SK-MEL-5 (cell line): ENCODE results near the gene CARD14. TPM values are rescaled to one million over a fixed set of nuclear protein-coding genes. Genes with fewer than 3 reads are reported as not detected.
A peak's percentile ranks its signal among the peaks of the same experiment; 100 is the strongest.

Experiments
- DNase-seq: peaks from one replicate; pipeline ENCODE4 v3.0.0-alpha.2; 2016; ENCODE audit warnings: low read depth, low spot score
- in situ Hi-C: cut with HindIII; loops from 2 replicates; pipeline ENCODE4 v1.10.0; 2016; ENCODE audit warnings: low sequenced_read_pairs, high pct_unique_total_duplicates, low pct_unique_long_range_greater_than_20kb
- polyA plus RNA-seq, 2 experiments: library from polyadenylated mRNA; depleted of rRNA; stranded (reverse); fragments of >200 nt; gene quantifications; 2 replicates each; pipeline ENCODE4 v1.2.3, GENCODE V29; 2015
- total RNA-seq: library from RNA; depleted of rRNA; stranded (reverse); fragments of >200 nt; shearing (Covaris generic); gene quantifications from 2 replicates; pipeline ENCODE4 v1.2.3, GENCODE V29; 2014; rRNA removed

CARD14 gene
- 19.6 and 23.2 TPM in 2 replicates for total RNA-seq
- polyA plus RNA-seq (2015; cell fraction: cytosol; rRNA removed): 15.7 and 17.4 TPM in 2 replicates
- 78.5 and 94.3 TPM in 2 replicates for polyA plus RNA-seq (2015; cell fraction: nucleus; rRNA removed)

DNA sequence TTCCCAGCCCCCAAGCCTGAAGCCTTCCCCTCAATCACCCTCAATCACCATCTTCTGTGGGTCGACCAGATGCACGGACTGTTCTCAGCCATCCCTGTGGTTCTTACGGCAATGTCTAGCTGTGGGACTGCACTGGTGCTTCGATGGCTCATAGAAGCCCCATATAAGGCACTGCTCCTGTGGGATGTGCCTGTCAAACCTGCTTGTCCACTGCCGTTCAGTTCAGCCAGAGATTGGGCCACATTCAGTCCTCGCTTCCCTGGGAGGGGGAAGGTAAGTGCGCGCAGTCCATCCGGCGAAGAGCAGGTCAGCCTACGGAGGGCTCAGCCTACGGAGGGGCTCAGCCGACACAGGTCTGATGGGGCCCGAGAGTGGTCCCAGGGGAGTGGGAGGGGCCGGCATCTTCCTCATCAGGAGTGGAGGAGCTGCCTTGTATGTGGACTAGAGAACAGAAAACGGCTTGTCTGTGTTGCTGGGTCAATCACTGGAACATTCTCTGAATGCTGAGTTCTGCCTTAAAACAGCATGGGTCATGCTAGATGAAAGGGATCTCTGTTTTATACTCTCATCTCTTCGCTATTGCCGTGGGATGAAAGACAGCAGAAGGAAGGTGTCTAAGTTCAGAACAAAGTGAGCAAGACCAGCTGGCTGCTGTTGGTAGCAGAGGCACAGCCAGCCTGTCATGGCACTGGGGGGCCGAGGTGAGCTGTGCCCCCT lies at the start of gene CARD14:
TSS of gene CARD14 (plus strand) at position 247 of the 717 bp plus-strand sequence. CDS start 11,409 bp downstream, outside the sequence.
- DNase-seq: peak; percentile 83
- in situ Hi-C loops: no loop called here

GRCh38 chr17:80122026-80122575 lies 47.7 kb upstream of the CARD14 start:
- in situ Hi-C loops: no loop called here
- DNase-seq: no peak

GRCh38 chr17:80122926-80123505 lies 46.8 kb upstream of the CARD14 start:
- no peak for DNase-seq
- in situ Hi-C loops: no loop called here

DNA sequence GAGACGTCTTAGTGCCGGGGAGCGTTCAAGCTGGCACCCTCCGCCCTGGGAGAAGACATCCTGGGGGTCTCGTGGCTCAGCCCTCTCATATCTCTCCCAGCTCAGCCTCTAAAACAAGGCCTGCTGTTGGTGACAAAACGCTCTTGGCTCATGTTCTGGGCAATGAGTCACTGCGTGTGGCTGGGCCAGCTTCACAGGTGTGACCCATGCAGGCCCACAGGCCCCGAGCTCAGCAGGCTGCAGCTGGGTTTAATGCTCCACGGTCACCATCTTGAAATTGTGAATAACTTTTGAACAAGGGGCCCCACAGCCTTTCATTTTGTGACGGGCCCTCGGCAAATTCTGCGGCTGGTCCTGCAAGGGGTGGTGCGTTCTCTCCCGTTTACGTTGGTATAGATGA lies 46.0 kb upstream of the CARD14 start:
- in situ Hi-C loops: no loop called here

GRCh38 chr17:80124351-80124981 lies 45.4 kb upstream of the CARD14 start:
- in situ Hi-C loops: no loop called here
- peak; percentile 77 for DNase-seq

More for the DNA sequence above, 46.0 kb upstream of the CARD14 start:
- DNase-seq: no peak

GRCh38 chr17:80125656-80126448 lies 44.0 kb upstream of the CARD14 start:
- no peak for DNase-seq
- in situ Hi-C loops: no loop called here

DNA sequence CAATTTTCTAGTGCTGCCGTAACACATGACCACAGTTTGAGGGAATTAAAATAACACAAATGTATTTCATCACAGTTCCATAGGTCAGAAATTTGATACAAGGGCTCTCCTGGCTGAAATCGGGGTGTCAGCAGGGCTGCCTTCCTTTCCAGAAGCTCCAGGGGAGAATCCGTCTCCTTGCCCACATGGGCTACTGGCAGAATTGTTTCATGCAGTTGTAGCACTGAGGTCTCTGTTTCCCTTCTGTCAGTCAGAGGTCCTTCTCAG lies 43.4 kb upstream of the CARD14 start:
- in situ Hi-C loops: no loop called here

DNA sequence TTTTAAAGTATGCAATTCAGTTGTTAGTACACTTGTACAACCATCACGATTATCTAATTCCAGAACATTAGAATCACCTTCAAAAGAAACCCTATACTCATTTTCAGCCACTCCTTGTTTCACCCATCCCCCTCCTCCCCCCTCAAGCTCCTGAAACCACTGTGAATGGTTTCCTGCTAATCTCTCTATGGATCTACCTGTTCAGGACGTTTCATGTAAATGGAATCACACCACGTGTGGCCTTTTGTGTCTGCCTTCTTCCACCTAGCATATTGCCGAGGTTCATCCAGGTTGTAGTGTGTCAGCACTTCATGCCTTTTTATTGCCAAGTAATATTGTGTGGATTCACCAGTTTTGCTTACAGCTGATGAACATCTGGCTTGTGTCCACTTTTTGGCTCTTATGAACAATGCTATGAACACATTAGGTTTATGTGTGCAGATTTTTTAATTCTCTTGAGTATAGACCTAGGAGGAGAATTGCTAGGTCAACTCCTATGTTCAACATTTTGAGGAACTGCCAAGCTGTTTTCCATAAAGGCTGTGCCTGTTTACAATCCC lies 40.7 kb upstream of the CARD14 start:
- no peak for DNase-seq
- in situ Hi-C loops: no loop called here

More for the DNA sequence above, 43.4 kb upstream of the CARD14 start:
- no peak for DNase-seq

GRCh38 chr17:80130992-80131391 lies 38.8 kb upstream of the CARD14 start:
- no peak for DNase-seq
- in situ Hi-C loops: no loop called here

DNA sequence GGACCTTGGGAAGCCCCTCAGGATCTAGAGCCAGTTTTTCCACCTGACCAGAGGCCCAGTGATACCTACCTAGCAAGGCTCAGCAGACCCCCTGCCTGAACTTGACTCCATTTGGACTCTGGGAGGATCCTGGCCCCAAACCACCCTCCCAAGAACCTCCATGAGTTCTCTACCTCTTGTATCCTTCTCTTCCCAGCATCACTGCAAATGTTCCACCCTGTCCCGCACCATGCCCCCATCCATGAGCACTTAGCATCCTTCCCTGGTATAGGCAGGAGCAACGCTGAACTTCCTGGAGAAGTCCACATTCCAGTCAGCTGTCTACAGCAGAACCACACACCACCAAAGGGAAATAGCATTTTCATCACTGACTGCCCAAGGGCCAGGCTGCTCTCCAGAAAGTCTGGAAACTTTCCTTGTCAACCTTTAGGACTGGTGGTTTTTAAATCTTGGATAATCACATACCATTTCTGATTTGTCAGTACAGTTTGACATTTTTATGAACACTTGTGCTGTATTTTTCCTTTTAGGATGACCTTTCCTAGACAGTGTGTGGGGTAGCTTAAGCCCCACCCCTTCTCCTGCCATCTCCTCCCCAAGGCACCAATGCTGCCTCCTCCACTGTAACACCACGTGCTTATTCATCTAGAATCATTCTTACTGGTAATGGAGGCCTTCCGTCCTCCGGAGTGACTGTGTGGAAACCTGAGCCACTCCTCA lies 36.8 kb upstream of the CARD14 start:
- peak; percentile 39 for DNase-seq
- in situ Hi-C loops: no loop called here

GRCh38 chr17:80133626-80133970 lies 36.2 kb upstream of the CARD14 start:
- DNase-seq: no peak
- in situ Hi-C loops: no loop called here

- DNase-seq: no peak
- in situ Hi-C loops: no loop called here
Observed at GRCh38 chr17:80137131-80137530, 32.7 kb upstream of the CARD14 start.

DNA sequence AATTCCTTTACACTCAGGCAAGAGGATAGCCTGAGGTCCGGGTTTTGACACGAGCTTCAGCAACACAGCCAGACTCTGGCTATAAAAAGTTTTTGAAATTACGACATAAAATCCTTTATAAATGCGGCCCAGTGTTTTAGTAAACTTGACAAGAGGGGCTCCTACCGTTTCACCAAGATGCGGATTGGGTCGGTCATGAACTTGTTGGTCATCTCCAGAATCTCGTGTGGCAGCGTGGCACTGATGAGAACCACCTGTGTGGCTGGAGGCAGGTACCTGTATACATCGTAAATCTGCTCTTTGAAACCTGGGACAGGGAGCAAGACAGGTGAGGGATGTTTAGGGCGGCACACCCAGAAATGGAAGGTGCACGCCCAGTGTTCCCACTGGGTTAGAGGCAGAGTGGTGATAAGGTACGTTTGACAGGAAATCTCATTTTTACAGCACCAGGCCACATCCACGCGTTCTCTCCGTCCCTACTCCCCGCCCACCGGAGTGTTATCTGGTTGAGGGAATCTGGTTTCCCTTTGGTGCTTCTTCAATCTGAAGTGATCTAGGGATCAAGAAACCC lies 30.9 kb upstream of the CARD14 start:
- no peak for DNase-seq
- in situ Hi-C loops: no loop called here

DNA sequence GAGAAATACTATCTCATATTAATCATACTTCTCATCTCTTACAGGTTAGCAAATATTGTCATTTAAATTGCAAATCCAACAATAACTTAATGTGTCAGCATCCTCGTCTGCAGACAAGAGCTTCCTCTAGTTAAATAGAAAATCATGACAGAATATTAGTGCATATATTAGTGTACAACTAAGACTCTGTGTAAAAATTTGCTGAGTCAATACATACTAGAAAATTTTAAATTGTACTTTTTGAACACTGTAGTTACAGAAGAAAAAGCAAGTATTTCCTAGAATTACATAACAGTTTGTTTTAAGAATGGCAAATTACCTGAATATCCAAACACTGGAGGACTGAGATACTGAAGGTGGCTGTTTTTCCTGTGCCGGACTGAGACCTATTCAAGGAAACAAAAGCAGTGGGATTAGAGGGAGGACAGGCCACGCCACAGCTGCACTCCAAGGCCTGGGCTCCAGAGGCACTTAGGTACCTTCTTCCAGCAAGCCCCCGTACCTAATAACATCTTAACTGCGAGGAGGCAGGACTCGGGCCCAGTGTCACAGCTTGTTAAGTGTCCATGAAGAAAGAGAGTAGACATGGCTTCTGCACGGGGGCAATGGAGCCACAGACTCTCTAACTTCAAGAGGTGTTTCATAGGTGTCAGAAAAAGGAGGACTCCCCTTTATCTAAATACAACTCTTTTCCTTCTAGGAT lies 28.2 kb upstream of the CARD14 start:
- no peak for DNase-seq
- in situ Hi-C loops: no loop called here

DNA sequence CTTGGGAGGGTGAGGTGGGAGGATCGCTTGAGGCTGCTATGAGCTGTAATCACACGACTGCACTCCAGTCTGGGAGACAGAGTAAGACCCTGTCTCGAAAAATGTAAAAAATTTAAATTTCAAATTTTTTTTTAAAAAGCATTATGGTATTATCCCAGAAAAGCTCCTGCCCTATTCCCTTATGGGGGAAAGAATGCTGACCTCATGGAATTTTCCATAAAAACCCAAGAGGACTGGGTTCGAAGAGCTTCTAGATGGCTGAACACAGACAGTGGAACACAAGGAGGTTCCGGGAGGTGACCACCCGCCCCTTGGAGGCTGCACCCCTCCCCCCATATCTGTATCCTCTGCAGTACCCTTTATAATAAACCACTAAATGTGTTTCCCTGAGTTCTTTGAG lies 26.9 kb upstream of the CARD14 start:
- in situ Hi-C loops: no loop called here
- no peak for DNase-seq
